Measurements from ENCODE around the gene TNFRSF4. TPM values are rescaled to one million over a fixed set of nuclear protein-coding genes. Genes with fewer than 3 reads are reported as not detected.

The TNFRSF4 gene
- total RNA-seq, 2 experiments from 2014 or later = 1.1 TPM; not detected in 1

DNA sequence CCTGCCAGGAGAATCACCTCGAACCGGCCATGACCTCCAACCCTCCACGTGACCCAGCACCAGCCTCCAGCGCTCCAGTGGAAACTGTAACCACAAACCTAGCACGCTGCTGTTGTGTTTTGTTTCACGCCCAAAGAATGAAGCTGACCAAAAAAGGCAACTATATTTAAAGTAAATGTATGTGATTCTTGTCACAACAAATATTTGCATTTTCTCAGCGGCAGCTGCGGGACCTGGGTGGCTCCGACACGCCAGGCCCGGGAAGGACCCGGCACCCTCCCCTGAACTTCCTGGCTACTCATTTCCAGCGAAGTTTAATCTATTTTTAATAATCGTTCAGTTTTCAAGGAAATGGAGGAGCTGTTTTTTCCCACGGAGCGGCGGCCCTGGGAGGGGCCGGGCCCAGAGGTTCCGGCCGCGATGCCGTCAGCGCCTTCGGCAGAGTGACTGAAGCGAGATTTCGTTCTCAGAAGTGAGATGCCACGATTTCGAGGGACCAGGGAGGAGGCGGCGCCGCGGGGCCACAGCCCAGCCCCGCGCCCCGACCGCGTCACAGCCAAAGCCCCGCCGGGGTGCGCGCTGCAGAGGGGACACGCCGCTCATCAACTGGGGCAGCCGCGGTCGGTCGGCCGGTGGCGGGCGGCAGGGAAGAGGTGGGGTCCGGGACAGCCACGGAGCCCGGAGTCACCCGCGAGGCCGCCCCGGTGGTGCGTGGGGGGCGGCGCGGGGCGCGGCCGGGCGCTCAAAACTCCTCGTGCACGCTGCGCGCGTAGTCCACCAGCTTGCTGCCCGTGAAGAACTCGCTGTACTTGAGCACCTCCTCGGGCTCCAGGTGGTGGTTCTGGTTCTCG lies 3.0 kb upstream of the TNFRSF4 start:
- TF ChIP-seq EZH2phosphoT487 (IDR thresholded peaks at IDR 0.05; ENCODE audit: borderline replicate concordance, low read depth, low read length) = no peak
- TF ChIP-seq, protein P1, sequence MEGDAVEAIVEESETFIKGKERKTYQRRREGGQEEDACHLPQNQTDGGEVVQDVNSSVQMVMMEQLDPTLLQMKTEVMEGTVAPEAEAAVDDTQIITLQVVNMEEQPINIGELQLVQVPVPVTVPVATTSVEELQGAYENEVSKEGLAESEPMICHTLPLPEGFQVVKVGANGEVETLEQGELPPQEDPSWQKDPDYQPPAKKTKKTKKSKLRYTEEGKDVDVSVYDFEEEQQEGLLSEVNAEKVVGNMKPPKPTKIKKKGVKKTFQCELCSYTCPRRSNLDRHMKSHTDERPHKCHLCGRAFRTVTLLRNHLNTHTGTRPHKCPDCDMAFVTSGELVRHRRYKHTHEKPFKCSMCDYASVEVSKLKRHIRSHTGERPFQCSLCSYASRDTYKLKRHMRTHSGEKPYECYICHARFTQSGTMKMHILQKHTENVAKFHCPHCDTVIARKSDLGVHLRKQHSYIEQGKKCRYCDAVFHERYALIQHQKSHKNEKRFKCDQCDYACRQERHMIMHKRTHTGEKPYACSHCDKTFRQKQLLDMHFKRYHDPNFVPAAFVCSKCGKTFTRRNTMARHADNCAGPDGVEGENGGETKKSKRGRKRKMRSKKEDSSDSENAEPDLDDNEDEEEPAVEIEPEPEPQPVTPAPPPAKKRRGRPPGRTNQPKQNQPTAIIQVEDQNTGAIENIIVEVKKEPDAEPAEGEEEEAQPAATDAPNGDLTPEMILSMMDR (conservative IDR thresholded peaks at IDR 0.05; ENCODE audit: low read length) = no peak
- Histone ChIP-seq H3K9me3 (ENCODE audit: low read length) (no peaks in the 10 kb centered on the region), H3K4me1 (ENCODE audit: insufficient read depth, low read length, poor library complexity, severe bottlenecking) (no peaks in the 10 kb centered on the region), H3K36me3 (ENCODE audit: insufficient read depth, low read length) (peaks cover 45% of the 10 kb centered on the region), H4K20me1 (ENCODE audit: insufficient read depth, low read length) (no peaks in the 10 kb centered on the region), H3K4me3 (ENCODE audit: low read depth, low read length, poor library complexity, severe bottlenecking) (no peak overlapping the region), H2AFZ (ENCODE audit: low read length) (no peak overlapping the region), H3K79me2 (ENCODE audit: insufficient read depth, low read depth, low read length) (no peaks in the 10 kb centered on the region), H3K4me2 (ENCODE audit: low read length) (no peak overlapping the region), H3K9me2 (ENCODE audit: insufficient read depth, low read length) (no peaks in the 10 kb centered on the region), H3K27ac (ENCODE audit: low read depth, low read length, poor library complexity, severe bottlenecking) (no peak overlapping the region)
- BruUV-seq (replicated peaks) = TSS peak; percentile 90
- ChIA-PET POLR2A (no interaction called here), CTCF (ENCODE audit: unreplicated experiment) (no interaction called here)
- no peak for DNase-seq (ENCODE audit: low spot score)
- intact Hi-C loops (cut with micrococcal nuclease; ENCODE audit: unreplicated experiment) = no loop called here

DNA sequence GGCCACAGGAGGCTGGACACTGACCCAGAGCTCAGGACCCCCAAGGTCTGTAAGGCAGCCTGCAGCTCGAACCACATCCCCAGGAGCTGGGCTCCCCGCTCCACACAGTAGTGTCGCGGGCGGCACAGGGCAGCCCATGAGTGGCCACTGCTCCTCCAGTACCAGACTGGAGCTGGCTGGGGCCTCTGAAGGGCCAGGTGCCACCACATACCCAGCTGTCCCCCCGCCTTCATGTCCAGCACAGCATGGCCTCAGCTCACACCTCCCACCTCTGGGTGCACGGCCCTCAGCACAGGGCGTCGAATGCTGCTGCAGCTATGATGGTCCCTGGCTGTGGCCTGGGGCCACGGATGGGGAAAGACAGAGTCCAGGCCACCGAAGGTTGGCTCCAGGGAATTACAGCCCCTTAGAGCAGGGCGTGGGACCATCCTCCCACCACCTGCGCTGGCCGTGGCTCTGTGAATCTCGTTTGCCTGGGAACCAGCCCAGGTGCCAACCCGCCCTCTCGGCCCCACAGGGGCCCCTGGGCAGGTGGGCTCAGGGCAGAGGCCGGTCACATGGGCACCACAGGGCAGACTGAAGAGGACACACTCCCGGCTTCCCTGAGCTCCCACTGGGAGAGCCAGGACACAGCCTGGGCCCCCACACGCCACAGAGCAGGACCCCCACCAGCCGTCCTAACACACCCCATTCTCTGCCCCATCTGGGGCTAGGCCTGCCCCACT lies 2.1 kb upstream of the TNFRSF4 start:
- no peaks in the 10 kb centered on the region for H3K4me1 ChIP-seq (ENCODE audit: insufficient read depth, low read length, poor library complexity, severe bottlenecking)
- no TSS peak for BruUV-seq (replicated peaks)
- POLR2A ChIA-PET = no interaction called here

More for the DNA sequence above, 2.1 kb upstream of the TNFRSF4 start:
- H3K9me2 ChIP-seq (ENCODE audit: insufficient read depth, low read length) = no peaks in the 10 kb centered on the region
- no peaks in the 10 kb centered on the region for H3K79me2 ChIP-seq (ENCODE audit: insufficient read depth, low read depth, low read length)
- no peaks in the 10 kb centered on the region for H4K20me1 ChIP-seq (ENCODE audit: insufficient read depth, low read length)
- no peak overlapping the region for H3K4me3 ChIP-seq (ENCODE audit: low read depth, low read length, poor library complexity, severe bottlenecking)
- H3K4me2 ChIP-seq (ENCODE audit: low read length) = no peak overlapping the region
- DNase-seq (ENCODE audit: low spot score) = no peak
- TF ChIP-seq, protein P1 (conservative IDR thresholded peaks at IDR 0.05; ENCODE audit: low read length) = no peak
- TF ChIP-seq EZH2phosphoT487 (IDR thresholded peaks at IDR 0.05; ENCODE audit: borderline replicate concordance, low read depth, low read length) = no peak
- CTCF ChIA-PET (ENCODE audit: unreplicated experiment) = no interaction called here
- H3K36me3 ChIP-seq (ENCODE audit: insufficient read depth, low read length) = peaks cover 37% of the 10 kb centered on the region
- no peaks in the 10 kb centered on the region for H3K9me3 ChIP-seq (ENCODE audit: low read length)
- intact Hi-C loops (cut with micrococcal nuclease; ENCODE audit: unreplicated experiment) = no loop called here
- H2AFZ ChIP-seq (ENCODE audit: low read length) = no peak overlapping the region
- H3K27ac ChIP-seq (ENCODE audit: low read depth, low read length, poor library complexity, severe bottlenecking) = no peak overlapping the region

Measured in OCI-LY7 (cell line).